Stimulated activated naive CD8-positive, alpha-beta T cell treated with anti-CD3 and anti-CD28 coated beads, Interleukin-15, amount 100 ng/mL, for 72 hours (primary cell): ENCODE results near the gene NUBP2.

ENCODE experiments used
- ATAC-seq: fragments of 150-1000 bp; cut with Tn5 transposase; 2 replicates; pipeline ENCODE4 v1.10.0; 2021; ENCODE audit warnings: mild to moderate bottlenecking, moderate library complexity
- DNase-seq, 2 donors: peaks; one replicate each; pipeline ENCODE4 v3.0.0; 2021 to 2022
- H3K27ac Mint-ChIP-seq, 2 donors: one replicate each; pipeline ENCODE4 v1.8.0; 2022; ENCODE audit warnings: mild to moderate bottlenecking in 2 of 2, mixed read lengths in 2 of 2, moderate library complexity in 2 of 2
- H3K27me3 Mint-ChIP-seq: one replicate; pipeline ENCODE4 v1.8.0; 2022; ENCODE audit warnings: mixed read lengths
- H3K4me1 Mint-ChIP-seq: one replicate; pipeline ENCODE4 v1.8.0; 2022; ENCODE audit warnings: mild to moderate bottlenecking, mixed read lengths
- H3K4me3 Mint-ChIP-seq, 2 donors: one replicate each; pipeline ENCODE4 v1.8.0; 2022; ENCODE audit warnings: mild to moderate bottlenecking in 2 of 2, mixed read lengths in 2 of 2, moderate library complexity in 1 of 2
- H3K9me3 Mint-ChIP-seq, 2 donors: one replicate each; pipeline ENCODE4 v1.8.0; 2022; ENCODE audit warnings: mixed read lengths in 2 of 2

Gene NUBP2

GRCh38 chr16:1818204-1818872, 35.6 kb downstream of the NUBP2 start:
- peak; percentile 31 for ATAC-seq
- Mint-ChIP-seq H3K27me3 (no peaks in the 10 kb centered on the region), H3K9me3 (no peaks in the 10 kb centered on the region), H3K27ac (no peak overlapping the region), H3K4me1 (peaks cover 1% of the 10 kb centered on the region), H3K4me3 (no peak overlapping the region)
- no peak for DNase-seq

- H3K4me1 Mint-ChIP-seq = peaks cover 4% of the 10 kb centered on the region
- peak; percentile 4 for ATAC-seq
- DNase-seq = no peak
- H3K4me3 Mint-ChIP-seq = no peak overlapping the region
- no peaks in the 10 kb centered on the region for H3K9me3 Mint-ChIP-seq
- H3K27ac Mint-ChIP-seq = no peak overlapping the region
- no peaks in the 10 kb centered on the region for H3K27me3 Mint-ChIP-seq
Observed at GRCh38 chr16:1818873-1819525, 36.2 kb downstream of the NUBP2 start.

DNA sequence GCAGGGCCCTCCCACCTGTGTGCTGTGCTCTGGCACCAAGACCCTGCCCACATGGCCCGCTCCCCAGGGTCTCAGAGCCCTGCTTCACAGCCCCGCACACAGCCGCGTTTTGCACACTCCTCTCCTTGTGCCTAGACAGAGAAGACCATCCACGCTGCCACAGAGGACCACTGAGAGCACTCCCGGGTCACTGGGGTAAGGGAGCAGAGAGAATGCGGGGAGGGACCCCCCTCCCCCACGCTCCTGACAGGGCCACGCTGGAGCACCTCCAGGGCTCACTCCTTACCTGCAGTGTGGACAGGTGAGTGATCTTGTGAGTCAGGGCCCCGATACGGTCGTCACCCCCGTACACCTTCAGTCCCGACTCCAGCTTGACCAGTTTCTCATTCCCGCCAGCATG, 36.9 kb downstream of the NUBP2 start:
- ATAC-seq (no peak), DNase-seq (no peak)
- Mint-ChIP-seq H3K4me3 (no peak overlapping the region), H3K27me3 (no peaks in the 10 kb centered on the region), H3K9me3 (no peaks in the 10 kb centered on the region), H3K4me1 (peaks cover 10% of the 10 kb centered on the region), H3K27ac (peak overlapping the region in 1 of 2 donors; percentile 86)

DNA sequence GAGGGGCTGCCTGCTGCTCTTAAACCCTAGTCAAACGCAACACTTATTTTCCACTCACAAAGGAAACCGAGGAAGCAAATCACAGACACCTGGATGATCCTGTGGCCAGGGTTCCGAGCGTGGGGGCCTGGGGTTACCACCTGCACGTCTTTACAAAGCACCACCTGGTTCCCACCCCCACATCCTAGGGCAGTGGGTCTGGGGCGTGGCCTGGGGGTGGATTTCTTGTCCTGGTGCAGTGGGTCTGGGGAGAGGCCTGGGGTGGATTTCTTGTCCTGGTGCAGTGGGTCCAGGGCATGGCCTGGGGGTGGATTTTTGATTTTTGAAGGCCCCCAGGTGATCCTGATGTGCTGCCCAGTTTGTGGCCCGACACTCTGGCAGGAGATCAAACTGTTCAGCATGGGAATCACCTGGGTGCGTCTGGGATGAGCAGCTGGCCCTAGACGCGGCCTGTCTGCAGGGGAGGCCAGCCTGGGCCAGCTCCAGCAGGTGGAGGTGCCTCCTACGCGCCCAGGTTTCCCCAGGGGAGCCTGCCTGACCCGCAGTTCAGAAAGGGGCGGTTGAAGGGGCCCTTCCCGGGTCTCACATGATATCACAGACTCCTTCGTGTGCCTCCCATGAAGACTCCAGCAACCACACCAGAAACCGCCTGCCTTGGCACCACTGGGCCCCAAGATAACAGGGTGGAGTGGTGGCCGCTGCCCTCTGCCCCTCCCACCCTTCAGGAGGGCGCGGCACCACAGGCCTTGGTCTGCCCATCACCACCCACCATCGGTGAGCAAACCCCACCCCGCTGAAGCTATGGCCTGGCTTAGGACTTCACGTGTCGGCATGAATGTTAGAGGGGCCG, 37.6 kb downstream of the NUBP2 start:
- Mint-ChIP-seq H3K27me3 (no peaks in the 10 kb centered on the region), H3K4me3 (no peak overlapping the region), H3K9me3 (no peaks in the 10 kb centered on the region), H3K4me1 (peaks cover 14% of the 10 kb centered on the region), H3K27ac (no peak overlapping the region)
- DNase-seq (no peak), ATAC-seq (no peak)

GRCh38 chr16:1820946-1821290, 38.2 kb downstream of the NUBP2 start:
- DNase-seq (no peak), ATAC-seq (no peak)
- H3K4me3 Mint-ChIP-seq = no peak overlapping the region
- H3K27ac Mint-ChIP-seq = no peak overlapping the region
- H3K27me3 Mint-ChIP-seq = no peaks in the 10 kb centered on the region
- H3K9me3 Mint-ChIP-seq = no peaks in the 10 kb centered on the region
- peaks cover 19% of the 10 kb centered on the region for H3K4me1 Mint-ChIP-seq

DNA sequence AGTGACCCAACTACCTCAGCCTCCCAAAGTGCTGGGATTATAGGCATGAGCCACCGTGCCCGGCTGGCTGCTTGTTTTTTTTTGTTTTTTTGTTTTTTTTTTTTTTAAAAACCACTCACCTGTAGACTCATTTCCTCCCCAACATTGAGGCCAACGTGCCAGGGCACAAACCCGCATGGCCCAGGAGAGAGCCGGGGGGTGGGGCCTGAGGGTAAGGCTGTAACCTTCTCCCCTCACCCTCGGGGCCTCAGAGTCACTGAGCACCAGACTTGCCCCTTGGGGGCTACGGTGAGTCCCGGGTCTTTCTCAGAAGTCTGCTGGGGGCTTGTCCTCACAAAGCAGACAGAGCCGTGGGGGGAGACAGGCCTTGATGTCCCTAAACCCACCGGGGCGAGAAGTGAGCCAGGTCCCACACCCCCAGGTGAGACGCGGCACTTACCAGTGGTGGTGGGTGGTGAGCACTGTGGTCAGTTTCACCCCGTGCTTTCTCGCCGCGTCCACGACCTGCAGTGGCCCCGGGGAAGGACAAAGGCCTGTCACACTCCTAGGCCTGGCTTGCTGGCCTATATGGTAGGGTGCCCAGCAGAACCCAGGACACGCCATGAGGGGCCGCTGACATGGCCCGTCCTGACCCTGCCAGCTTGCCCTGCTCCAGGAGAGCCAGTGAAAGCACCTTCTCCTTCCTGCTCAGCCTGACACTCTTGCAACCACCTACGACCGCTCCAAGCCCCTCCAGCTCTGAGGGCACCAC, 39.3 kb downstream of the NUBP2 start:
- no peak overlapping the region for H3K27ac Mint-ChIP-seq
- DNase-seq = no peak

GRCh38 chr16:1822801-1823200, 40.0 kb downstream of the NUBP2 start:
- ATAC-seq (no peak), DNase-seq (no peak)
- H3K4me1 Mint-ChIP-seq = peaks cover 25% of the 10 kb centered on the region
- H3K27ac Mint-ChIP-seq = no peak overlapping the region
- no peak overlapping the region for H3K4me3 Mint-ChIP-seq
- H3K9me3 Mint-ChIP-seq = no peaks in the 10 kb centered on the region
- H3K27me3 Mint-ChIP-seq = no peaks in the 10 kb centered on the region

More for the DNA sequence above, 39.3 kb downstream of the NUBP2 start:
- no peak for ATAC-seq
- H3K4me3 Mint-ChIP-seq = no peak overlapping the region
- no peaks in the 10 kb centered on the region for H3K27me3 Mint-ChIP-seq
- no peaks in the 10 kb centered on the region for H3K9me3 Mint-ChIP-seq
- H3K4me1 Mint-ChIP-seq = peaks cover 19% of the 10 kb centered on the region

DNA sequence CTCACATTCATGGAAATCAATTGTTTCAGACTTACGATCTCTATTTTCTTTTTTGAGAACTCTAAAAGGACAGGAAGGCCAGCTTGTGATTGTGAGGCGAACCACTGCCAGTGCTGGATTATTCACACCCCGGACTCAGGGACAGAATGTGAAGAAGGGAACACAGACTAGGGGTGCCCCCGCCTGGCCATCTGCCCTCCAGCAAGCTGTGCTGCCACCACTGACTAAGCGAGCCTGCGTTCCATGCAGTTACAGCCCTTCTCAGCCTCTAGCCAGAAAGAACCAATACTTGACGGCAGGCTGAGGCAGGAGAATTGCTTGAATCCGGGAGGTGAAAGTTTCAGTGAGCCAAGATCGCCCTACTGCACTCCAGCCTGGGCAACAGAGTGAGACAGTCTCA, 41.1 kb downstream of the NUBP2 start:
- H3K4me1 Mint-ChIP-seq = peaks cover 28% of the 10 kb centered on the region
- no peak overlapping the region for H3K4me3 Mint-ChIP-seq
- H3K9me3 Mint-ChIP-seq = no peaks in the 10 kb centered on the region
- H3K27ac Mint-ChIP-seq = peak overlapping the region in 1 of 2 donors; percentile 54
- no peak for ATAC-seq
- no peaks in the 10 kb centered on the region for H3K27me3 Mint-ChIP-seq
- no peak for DNase-seq

DNA sequence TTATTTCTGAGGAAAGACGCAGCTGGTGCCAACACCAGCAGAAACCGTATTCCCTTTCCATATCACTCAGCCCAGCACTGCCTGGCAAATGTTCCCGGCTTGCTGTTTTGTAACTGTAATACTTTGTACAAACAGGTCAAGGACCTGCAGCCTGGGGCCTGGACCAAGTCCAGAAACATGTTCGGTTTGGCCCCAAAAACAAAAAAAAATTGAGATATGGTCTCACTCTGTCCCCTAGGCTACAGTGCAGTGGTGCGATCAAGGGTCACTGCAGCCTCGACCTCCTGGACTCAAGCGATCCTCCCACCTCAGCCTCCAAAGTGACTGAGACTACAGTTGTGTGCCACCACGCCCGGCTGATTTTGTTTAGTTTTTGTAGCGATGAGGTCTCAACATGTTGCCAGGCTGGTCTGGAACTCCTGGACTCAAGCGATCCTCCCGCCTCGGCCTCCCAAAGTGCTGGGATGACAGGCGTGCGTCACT, 42.7 kb downstream of the NUBP2 start:
- no peak for ATAC-seq
- H3K27me3 Mint-ChIP-seq = no peaks in the 10 kb centered on the region
- H3K4me3 Mint-ChIP-seq = peak overlapping the region; percentile 76 to 85
- peaks cover 42% of the 10 kb centered on the region for H3K4me1 Mint-ChIP-seq
- DNase-seq = no peak
- peak overlapping the region in 1 of 2 donors; percentile 84 for H3K27ac Mint-ChIP-seq
- H3K9me3 Mint-ChIP-seq = no peaks in the 10 kb centered on the region

DNA sequence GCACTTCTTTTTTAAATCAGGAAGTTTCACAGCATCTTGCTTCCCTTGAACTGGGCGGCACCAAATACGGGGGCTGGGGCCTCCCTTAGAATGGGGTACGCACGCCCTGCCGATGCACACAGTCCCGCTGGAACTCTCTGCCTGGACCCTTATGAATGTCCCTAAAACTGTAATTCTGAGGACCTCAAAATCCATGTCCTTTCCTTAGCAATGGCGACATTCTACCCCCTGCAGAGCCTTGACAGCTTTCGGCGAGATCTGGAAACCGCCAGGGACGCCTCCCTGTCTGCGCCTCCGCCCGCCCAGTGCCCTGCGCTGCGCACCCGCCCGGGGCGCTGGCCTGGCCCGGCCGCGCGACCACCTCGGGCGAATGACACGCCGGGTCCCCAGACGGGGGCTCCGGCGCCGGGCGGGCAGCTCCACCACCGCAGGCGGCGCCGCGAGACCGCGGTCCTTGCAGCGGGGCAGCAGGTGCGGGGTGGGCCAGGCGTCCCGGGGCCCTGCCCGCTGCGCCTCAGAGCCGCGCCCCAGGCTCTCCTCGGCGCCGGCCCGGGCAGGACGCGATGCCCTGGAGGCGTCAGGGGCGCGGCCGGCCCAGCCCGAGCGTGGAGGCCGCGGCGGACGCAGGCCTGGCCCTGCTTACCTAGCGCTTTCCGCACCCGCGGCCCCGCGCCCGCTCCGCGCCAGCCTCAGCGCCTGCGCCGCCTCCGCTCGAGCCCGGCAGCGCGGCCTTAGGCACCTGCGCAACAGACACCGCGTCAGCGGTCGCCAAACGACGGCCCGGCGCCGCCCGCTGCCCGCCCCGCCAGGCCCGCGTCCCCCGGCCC, 43.3 kb downstream of the NUBP2 start:
- Mint-ChIP-seq H3K27me3 (no peaks in the 10 kb centered on the region), H3K4me1 (peaks cover 48% of the 10 kb centered on the region), H3K27ac (peak overlapping the region in 1 of 2 donors; percentile 84), H3K4me3 (peak overlapping the region; percentile 76 to 85), H3K9me3 (no peaks in the 10 kb centered on the region)
- DNase-seq = peak; percentile 78 to 85
- peak; percentile 86 for ATAC-seq

DNA sequence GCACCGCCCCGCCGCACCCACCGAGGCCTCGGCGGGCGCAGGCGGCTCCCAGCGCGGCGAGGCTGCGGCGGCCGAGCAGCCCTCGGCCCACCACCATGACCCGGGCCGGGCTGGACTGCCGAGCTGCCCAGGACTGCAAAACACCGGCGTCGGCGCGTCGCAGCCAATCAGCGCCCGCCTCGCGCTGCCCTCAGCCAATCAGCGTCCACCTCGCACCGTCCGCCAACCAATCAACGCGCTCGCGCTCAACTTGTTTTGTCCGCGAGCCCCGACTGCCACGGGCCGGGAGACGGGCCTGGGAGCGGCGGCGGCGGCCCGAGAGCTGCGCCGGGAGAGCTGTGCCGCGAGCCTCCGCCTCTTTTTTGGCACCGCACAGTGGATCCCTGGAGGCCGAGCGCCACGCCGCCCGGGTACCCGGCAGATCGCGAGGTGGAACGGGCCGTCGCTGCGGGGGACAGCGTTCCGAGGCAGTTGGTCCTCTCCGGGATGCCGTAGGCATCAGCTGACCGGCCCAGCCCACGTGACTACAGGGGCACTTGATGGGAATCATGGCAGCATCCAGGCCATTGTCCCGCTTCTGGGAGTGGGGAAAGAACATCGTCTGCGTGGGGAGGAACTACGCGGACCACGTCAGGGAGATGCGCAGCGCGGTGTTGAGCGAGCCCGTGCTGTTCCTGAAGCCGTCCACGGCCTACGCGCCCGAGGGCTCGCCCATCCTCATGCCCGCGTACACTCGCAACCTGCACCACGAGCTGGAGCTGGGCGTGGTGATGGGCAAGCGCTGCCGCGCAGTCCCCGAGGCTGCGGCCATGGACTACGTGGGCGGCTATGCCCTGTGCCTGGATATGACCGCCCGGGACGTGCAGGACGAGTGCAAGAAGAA, 44.2 kb downstream of the NUBP2 start, which contains the start of the genes FAHD1 and HAGH:
TSS of gene FAHD1 (plus strand) at position 516 of the 883 bp plus-strand sequence. CDS start at position 549, 33 bp downstream.
TSS of gene HAGH (minus strand) at position 135 of the 883 bp plus-strand sequence. CDS start at position 97, 38 bp downstream.
- Mint-ChIP-seq H3K4me1 (peaks cover 48% of the 10 kb centered on the region), H3K9me3 (no peaks in the 10 kb centered on the region), H3K4me3 (peak within 1 kb of the TSS; percentile 84 to 95), H3K27me3 (no peaks in the 10 kb centered on the region), H3K27ac (peak within 1 kb of the TSS; percentile 90 to 93)
- DNase-seq = peak; percentile 93 to 95
- peak; percentile 91 for ATAC-seq

GRCh38 chr16:1828645-1829410, 46.1 kb downstream of the NUBP2 start:
- H3K27me3 Mint-ChIP-seq = no peaks in the 10 kb centered on the region
- ATAC-seq (no peak), DNase-seq (no peak)
- no peaks in the 10 kb centered on the region for H3K9me3 Mint-ChIP-seq
- H3K4me3 Mint-ChIP-seq = peak overlapping the region in 1 of 2 donors; percentile 95
- H3K4me1 Mint-ChIP-seq = peaks cover 46% of the 10 kb centered on the region
- no peak overlapping the region for H3K27ac Mint-ChIP-seq

DNA sequence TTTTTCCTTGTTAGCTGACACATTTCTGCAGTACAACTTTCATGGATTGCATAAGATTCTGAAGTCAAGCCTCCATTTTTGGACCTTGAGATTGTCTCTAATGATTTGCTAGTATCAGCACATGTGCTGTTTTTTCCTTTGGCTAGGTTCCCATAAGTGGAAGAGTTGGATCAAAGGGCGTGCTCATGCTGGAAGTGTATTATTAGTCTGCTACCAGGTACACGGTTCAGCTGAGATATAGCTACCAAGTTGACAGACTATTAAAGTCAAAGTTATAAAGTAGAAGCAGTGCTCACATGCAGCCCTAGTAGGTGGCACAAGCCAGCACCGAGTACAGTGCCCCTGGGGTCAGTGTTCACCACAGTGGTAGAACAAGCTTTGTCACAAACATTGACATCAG, 47.5 kb downstream of the NUBP2 start:
- no peaks in the 10 kb centered on the region for H3K9me3 Mint-ChIP-seq
- H3K4me1 Mint-ChIP-seq = peaks cover 34% of the 10 kb centered on the region
- no peak overlapping the region for H3K27ac Mint-ChIP-seq
- H3K27me3 Mint-ChIP-seq = no peaks in the 10 kb centered on the region
- DNase-seq = no peak
- no peak overlapping the region for H3K4me3 Mint-ChIP-seq
- no peak for ATAC-seq
